GM23338 (cell line): ENCODE data around the gene SCGB3A1. TPM values are rescaled to one million over a fixed set of nuclear protein-coding genes. Genes with fewer than 3 reads are reported as not detected.

Experiments
- ATAC-seq: fragments of 200-7000 bp; cut with Tn5 transposase; 3 replicates; pipeline ENCODE4 v1.9.1; 2020
- DNase-seq: peaks from one replicate; pipeline ENCODE4 v3.0.0-alpha.2; 2015; ENCODE audit warnings: low spot score
- H2AFZ ChIP-seq: fragments of 200-600 bp; sonication (generic); 2 replicates; pipeline ENCODE4 v1.8.0; 2016; ENCODE audit warnings: antibody characterized with exemption, mild to moderate bottlenecking, moderate library complexity
- H3F3A ChIP-seq: fragments of 200-600 bp; sonication (generic); replicated peaks from 2 replicates; pipeline ENCODE4 v1.8.0; 2017; ENCODE audit warnings: antibody characterized with exemption, mixed run types, low read depth
- H3K27ac ChIP-seq: fragments of 200-600 bp; sonication (generic); 2 replicates; pipeline ENCODE4 v1.6.1; 2016; ENCODE audit warnings: low read depth
- H3K27me3 ChIP-seq: fragments of 200-600 bp; sonication (generic); 2 replicates; pipeline ENCODE4 v1.8.0; 2016; ENCODE audit warnings: mild to moderate bottlenecking, mixed run types, moderate library complexity; ENCODE audit not compliant: insufficient read depth
- H3K36me3 ChIP-seq: fragments of 200-600 bp; sonication (generic); 2 replicates; pipeline ENCODE4 v1.8.0; 2016; ENCODE audit warnings: mild to moderate bottlenecking; ENCODE audit not compliant: insufficient read depth
- H3K4me1 ChIP-seq: fragments of 200-600 bp; sonication (generic); 2 replicates; pipeline ENCODE4 v1.8.0; 2016; ENCODE audit warnings: mild to moderate bottlenecking, moderate library complexity; ENCODE audit not compliant: insufficient read depth
- H3K4me2 ChIP-seq: fragments of 200-600 bp; sonication (generic); 2 replicates; pipeline ENCODE4 v1.7.1; 2017; ENCODE audit warnings: mixed run types
- H3K4me3 ChIP-seq: fragments of 200-600 bp; sonication (generic); 2 replicates; pipeline ENCODE4 v1.6.1; 2016; ENCODE audit warnings: mixed run types
- H3K79me2 ChIP-seq: fragments of 200-600 bp; sonication (generic); replicated peaks from 2 replicates; pipeline ENCODE4 v1.8.0; 2017; ENCODE audit warnings: mild to moderate bottlenecking; ENCODE audit not compliant: insufficient read depth
- H3K9me2 ChIP-seq: fragments of 200-600 bp; sonication (generic); 2 replicates; pipeline ENCODE4 v1.8.0; 2017; ENCODE audit not compliant: insufficient read depth
- H4K20me1 ChIP-seq: fragments of 200-600 bp; sonication (generic); replicated peaks from 2 replicates; pipeline ENCODE4 v1.8.0; 2017; ENCODE audit warnings: mild to moderate bottlenecking; ENCODE audit not compliant: insufficient read depth
- H3K27ac Mint-ChIP-seq: 2 replicates; pipeline ENCODE4 v1.8.0; 2020; ENCODE audit warnings: inconsistent platforms, mild to moderate bottlenecking, moderate library complexity, mixed read lengths
- H3K27me3 Mint-ChIP-seq: 3 replicates; pipeline ENCODE4 v1.8.0; 2022; ENCODE audit warnings: low read depth, mild to moderate bottlenecking, moderate library complexity, mixed read lengths, inconsistent platforms; ENCODE audit not compliant: insufficient read depth, poor library complexity
- H3K36me3 Mint-ChIP-seq: 3 replicates; pipeline ENCODE4 v1.8.0; 2021; ENCODE audit warnings: low read depth, mild to moderate bottlenecking, inconsistent platforms, moderate library complexity, mixed read lengths
- H3K4me1 Mint-ChIP-seq: 3 replicates; pipeline ENCODE4 v1.8.0; 2020; ENCODE audit warnings: mild to moderate bottlenecking, inconsistent platforms, mixed read lengths
- H3K4me3 Mint-ChIP-seq: 3 replicates; pipeline ENCODE4 v1.8.0; 2021; ENCODE audit warnings: moderate library complexity, mild to moderate bottlenecking, inconsistent platforms, mixed read lengths
- H3K9me3 Mint-ChIP-seq: 3 replicates; pipeline ENCODE4 v1.8.0; 2020; ENCODE audit warnings: moderate library complexity, mild to moderate bottlenecking, inconsistent platforms, mixed read lengths
- EZH2phosphoT487 ChIP-seq: fragments of 200-600 bp; sonication (generic); IDR thresholded peaks from one replicate; pipeline ENCODE4 v1.8.1; 2018; ENCODE audit warnings: antibody characterized with exemption; ENCODE audit not compliant: unreplicated experiment
- NANOG ChIP-seq: IDR thresholded peaks from 2 replicates; pipeline ENCODE4 v1.6.1; 2016; ENCODE audit warnings: antibody characterized with exemption, borderline replicate concordance
- POLR2AphosphoS5 ChIP-seq: IDR thresholded peaks from 2 replicates; pipeline ENCODE4 v1.6.1; 2016; ENCODE audit warnings: antibody characterized with exemption, low read depth
- STAT1 ChIP-seq: IDR thresholded peaks from one replicate; pipeline ENCODE4 v1.6.1; 2016; ENCODE audit warnings: antibody characterized with exemption; ENCODE audit not compliant: unreplicated experiment
- ZNF114 ChIP-seq: fragments of 250-450 bp; sonication (Bioruptor Pico); IDR thresholded peaks from 2 replicates; pipeline ENCODE4 v1.5.0; 2020; ENCODE audit warnings: mild to moderate bottlenecking, moderate library complexity
- ZNF331 ChIP-seq: fragments of 250-450 bp; sonication (Bioruptor Pico); IDR thresholded peaks from 2 replicates; pipeline ENCODE4 v1.5.0; 2020; ENCODE audit warnings: low read depth, mild to moderate bottlenecking, moderate library complexity
- polyA plus RNA-seq: library from polyadenylated mRNA; unstranded; fragments of >200 nt; fragmentation: Nextera tagmentation; extraction: Ambion mirVana; gene quantifications from 2 replicates; pipeline ENCODE4 v1.2.1, GENCODE V29; 2016
- total RNA-seq: library from RNA; depleted of rRNA; stranded (reverse); fragments of >200 nt; shearing (Covaris generic); gene quantifications from 2 replicates; pipeline ENCODE4 v1.2.3, GENCODE V29; 2014
- TF ChIP-seq, protein P1 (sequence below): fragments of 250-450 bp; sonication (Bioruptor Pico); IDR thresholded peaks from 2 replicates; pipeline ENCODE4 v1.5.0; 2020; ENCODE audit warnings: mild to moderate bottlenecking, moderate library complexity
- TF ChIP-seq, protein P2 (sequence below), 2 experiments: fragments of 200-600 bp in 1 of 2; sonication (generic) in 1 of 2; conservative IDR thresholded peaks; 2 replicates each; pipeline versions ENCODE4 v1.5.1 to v1.6.1; 2016 to 2017; ENCODE audit warnings: antibody characterized with exemption in 2 of 2, low read depth in 2 of 2, mild to moderate bottlenecking in 2 of 2, moderate library complexity in 1 of 2
- TF ChIP-seq, protein P3 (sequence below): IDR thresholded peaks from one replicate; pipeline ENCODE4 v1.6.1; 2018; ENCODE audit warnings: antibody characterized with exemption; ENCODE audit not compliant: unreplicated experiment

Gene SCGB3A1
- total and polyA plus RNA-seq, 2 experiments from 2014 or later: not detected

- no peaks in the 10 kb centered on the region for H3K4me1 ChIP-seq
- Mint-ChIP-seq H3K9me3 (no peaks in the 10 kb centered on the region; the same call in 2 of the 3 replicates), H3K27me3 (peaks cover 9% of the 10 kb centered on the region), H3K36me3 (peaks cover 3% of the 10 kb centered on the region; the same call in 1 of the 3 replicates), H3K4me3 (no peak overlapping the region; the same call in 2 of the 3 replicates), H3K27ac (no peak overlapping the region), H3K4me1 (peaks cover 5% of the 10 kb centered on the region; the same call in 2 of the 3 replicates)
- no peak overlapping the region for H2AFZ ChIP-seq
- TF ChIP-seq EZH2phosphoT487 (no peak), POLR2AphosphoS5 (no peak), STAT1 (no peak), ZNF114 (CRISPR knock-in tag) (no peak), NANOG (no peak), ZNF331 (CRISPR knock-in tag) (no peak)
- TF ChIP-seq, protein P1, sequence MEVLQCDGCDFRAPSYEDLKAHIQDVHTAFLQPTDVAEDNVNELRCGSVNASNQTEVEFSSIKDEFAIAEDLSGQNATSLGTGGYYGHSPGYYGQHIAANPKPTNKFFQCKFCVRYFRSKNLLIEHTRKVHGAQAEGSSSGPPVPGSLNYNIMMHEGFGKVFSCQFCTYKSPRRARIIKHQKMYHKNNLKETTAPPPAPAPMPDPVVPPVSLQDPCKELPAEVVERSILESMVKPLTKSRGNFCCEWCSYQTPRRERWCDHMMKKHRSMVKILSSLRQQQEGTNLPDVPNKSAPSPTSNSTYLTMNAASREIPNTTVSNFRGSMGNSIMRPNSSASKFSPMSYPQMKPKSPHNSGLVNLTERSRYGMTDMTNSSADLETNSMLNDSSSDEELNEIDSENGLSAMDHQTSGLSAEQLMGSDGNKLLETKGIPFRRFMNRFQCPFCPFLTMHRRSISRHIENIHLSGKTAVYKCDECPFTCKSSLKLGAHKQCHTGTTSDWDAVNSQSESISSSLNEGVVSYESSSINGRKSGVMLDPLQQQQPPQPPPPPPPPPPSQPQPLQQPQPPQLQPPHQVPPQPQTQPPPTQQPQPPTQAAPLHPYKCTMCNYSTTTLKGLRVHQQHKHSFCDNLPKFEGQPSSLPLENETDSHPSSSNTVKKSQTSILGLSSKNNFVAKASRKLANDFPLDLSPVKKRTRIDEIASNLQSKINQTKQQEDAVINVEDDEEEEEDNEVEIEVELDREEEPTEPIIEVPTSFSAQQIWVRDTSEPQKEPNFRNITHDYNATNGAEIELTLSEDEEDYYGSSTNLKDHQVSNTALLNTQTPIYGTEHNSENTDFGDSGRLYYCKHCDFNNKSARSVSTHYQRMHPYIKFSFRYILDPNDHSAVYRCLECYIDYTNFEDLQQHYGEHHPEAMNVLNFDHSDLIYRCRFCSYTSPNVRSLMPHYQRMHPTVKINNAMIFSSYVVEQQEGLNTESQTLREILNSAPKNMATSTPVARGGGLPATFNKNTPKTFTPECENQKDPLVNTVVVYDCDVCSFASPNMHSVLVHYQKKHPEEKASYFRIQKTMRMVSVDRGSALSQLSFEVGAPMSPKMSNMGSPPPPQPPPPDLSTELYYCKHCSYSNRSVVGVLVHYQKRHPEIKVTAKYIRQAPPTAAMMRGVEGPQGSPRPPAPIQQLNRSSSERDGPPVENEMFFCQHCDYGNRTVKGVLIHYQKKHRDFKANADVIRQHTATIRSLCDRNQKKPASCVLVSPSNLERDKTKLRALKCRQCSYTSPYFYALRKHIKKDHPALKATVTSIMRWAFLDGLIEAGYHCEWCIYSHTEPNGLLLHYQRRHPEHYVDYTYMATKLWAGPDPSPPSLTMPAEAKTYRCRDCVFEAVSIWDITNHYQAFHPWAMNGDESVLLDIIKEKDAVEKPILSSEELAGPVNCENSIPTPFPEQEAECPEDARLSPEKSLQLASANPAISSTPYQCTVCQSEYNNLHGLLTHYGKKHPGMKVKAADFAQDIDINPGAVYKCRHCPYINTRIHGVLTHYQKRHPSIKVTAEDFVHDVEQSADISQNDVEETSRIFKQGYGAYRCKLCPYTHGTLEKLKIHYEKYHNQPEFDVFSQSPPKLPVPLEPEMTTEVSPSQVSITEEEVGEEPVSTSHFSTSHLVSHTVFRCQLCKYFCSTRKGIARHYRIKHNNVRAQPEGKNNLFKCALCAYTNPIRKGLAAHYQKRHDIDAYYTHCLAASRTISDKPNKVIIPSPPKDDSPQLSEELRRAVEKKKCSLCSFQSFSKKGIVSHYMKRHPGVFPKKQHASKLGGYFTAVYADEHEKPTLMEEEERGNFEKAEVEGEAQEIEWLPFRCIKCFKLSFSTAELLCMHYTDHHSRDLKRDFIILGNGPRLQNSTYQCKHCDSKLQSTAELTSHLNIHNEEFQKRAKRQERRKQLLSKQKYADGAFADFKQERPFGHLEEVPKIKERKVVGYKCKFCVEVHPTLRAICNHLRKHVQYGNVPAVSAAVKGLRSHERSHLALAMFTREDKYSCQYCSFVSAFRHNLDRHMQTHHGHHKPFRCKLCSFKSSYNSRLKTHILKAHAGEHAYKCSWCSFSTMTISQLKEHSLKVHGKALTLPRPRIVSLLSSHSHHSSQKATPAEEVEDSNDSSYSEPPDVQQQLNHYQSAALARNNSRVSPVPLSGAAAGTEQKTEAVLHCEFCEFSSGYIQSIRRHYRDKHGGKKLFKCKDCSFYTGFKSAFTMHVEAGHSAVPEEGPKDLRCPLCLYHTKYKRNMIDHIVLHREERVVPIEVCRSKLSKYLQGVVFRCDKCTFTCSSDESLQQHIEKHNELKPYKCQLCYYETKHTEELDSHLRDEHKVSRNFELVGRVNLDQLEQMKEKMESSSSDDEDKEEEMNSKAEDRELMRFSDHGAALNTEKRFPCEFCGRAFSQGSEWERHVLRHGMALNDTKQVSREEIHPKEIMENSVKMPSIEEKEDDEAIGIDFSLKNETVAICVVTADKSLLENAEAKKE (CRISPR knock-in tag): no peak
- TF ChIP-seq, protein P2, sequence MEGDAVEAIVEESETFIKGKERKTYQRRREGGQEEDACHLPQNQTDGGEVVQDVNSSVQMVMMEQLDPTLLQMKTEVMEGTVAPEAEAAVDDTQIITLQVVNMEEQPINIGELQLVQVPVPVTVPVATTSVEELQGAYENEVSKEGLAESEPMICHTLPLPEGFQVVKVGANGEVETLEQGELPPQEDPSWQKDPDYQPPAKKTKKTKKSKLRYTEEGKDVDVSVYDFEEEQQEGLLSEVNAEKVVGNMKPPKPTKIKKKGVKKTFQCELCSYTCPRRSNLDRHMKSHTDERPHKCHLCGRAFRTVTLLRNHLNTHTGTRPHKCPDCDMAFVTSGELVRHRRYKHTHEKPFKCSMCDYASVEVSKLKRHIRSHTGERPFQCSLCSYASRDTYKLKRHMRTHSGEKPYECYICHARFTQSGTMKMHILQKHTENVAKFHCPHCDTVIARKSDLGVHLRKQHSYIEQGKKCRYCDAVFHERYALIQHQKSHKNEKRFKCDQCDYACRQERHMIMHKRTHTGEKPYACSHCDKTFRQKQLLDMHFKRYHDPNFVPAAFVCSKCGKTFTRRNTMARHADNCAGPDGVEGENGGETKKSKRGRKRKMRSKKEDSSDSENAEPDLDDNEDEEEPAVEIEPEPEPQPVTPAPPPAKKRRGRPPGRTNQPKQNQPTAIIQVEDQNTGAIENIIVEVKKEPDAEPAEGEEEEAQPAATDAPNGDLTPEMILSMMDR (conservative IDR thresholded peaks at IDR 0.05; ENCODE audit: low read depth in 2 of 2): no peak
- TF ChIP-seq, protein P3, sequence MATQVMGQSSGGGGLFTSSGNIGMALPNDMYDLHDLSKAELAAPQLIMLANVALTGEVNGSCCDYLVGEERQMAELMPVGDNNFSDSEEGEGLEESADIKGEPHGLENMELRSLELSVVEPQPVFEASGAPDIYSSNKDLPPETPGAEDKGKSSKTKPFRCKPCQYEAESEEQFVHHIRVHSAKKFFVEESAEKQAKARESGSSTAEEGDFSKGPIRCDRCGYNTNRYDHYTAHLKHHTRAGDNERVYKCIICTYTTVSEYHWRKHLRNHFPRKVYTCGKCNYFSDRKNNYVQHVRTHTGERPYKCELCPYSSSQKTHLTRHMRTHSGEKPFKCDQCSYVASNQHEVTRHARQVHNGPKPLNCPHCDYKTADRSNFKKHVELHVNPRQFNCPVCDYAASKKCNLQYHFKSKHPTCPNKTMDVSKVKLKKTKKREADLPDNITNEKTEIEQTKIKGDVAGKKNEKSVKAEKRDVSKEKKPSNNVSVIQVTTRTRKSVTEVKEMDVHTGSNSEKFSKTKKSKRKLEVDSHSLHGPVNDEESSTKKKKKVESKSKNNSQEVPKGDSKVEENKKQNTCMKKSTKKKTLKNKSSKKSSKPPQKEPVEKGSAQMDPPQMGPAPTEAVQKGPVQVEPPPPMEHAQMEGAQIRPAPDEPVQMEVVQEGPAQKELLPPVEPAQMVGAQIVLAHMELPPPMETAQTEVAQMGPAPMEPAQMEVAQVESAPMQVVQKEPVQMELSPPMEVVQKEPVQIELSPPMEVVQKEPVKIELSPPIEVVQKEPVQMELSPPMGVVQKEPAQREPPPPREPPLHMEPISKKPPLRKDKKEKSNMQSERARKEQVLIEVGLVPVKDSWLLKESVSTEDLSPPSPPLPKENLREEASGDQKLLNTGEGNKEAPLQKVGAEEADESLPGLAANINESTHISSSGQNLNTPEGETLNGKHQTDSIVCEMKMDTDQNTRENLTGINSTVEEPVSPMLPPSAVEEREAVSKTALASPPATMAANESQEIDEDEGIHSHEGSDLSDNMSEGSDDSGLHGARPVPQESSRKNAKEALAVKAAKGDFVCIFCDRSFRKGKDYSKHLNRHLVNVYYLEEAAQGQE: no peak
- H3K4me3 ChIP-seq: no peak overlapping the region
- no peak overlapping the region for H3K27ac ChIP-seq
- H4K20me1 ChIP-seq: no peaks in the 10 kb centered on the region
- H3K4me2 ChIP-seq: no peak overlapping the region
- no peaks in the 10 kb centered on the region for H3K9me2 ChIP-seq
- peaks cover 9% of the 10 kb centered on the region; the same call in 1 of the 2 replicates for H3K27me3 ChIP-seq
- no peaks in the 10 kb centered on the region for H3K79me2 ChIP-seq
- no peaks in the 10 kb centered on the region for H3F3A ChIP-seq
- DNase-seq (no peak), ATAC-seq (no peak)
- H3K36me3 ChIP-seq: no peaks in the 10 kb centered on the region
These were observed 28.7 kb upstream of the SCGB3A1 start for GRCh38 chr5:180620014-180620413.
